ENCODE measurements around the gene BCL2L14.

Gene BCL2L14, protein sequence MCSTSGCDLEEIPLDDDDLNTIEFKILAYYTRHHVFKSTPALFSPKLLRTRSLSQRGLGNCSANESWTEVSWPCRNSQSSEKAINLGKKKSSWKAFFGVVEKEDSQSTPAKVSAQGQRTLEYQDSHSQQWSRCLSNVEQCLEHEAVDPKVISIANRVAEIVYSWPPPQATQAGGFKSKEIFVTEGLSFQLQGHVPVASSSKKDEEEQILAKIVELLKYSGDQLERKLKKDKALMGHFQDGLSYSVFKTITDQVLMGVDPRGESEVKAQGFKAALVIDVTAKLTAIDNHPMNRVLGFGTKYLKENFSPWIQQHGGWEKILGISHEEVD

DNA sequence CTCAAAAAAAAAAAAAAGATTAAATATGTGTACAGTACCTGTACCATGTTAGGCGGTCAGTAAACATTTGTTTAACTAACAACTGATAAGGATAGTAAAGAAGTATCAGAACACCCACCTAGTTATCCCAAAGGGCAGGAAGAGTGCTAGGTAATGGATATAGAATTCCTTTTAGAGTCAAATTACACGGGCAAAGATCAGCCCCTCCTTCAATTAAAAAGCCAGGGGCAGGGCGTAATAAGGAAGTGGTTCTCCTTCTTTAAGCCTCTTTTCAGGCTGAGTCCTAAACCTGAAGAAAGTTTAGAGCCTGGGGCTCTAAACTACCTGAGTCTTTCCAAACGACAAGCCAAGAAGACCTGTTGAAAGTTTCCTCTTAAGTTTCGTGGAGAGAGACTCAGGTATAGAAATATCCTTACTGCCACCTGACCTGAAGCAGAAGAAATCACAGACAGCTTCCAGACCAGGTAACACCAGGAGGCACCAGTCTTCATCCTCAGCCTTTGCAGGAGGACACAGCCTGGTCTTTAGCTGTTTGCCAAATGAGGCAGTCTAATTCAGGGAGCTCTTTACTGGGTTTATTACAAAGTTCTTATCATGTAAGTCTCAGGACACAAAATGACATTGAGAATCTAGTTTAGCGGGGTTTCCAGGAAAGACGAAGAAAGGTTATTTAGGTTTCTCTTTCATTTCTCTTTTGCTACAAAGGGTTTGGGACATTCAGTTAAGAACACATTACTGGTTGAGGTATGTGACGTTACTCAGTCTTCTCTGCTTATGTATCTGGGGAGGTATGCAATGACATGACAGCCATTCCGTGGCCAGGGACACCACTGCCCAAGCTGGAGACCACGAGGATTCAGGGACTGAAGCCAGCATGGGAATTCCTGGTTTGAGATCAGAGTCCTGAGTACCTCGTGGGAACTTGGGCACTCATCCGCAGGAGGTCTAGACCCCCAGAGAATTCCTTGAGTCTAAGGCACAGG, at the start of gene BCL2L14:
BCL2L14 (plus strand) TSS at position 266 of the 983 bp plus-strand sequence. CDS start 8,367 bp downstream, outside the sequence.
- intact Hi-C loops (cut with micrococcal nuclease): no loop called here
- H3K9me3 Mint-ChIP-seq: no peaks in the 10 kb centered on the region
- H3K4me1 Mint-ChIP-seq (ENCODE audit: low read depth): peaks cover 20% of the 10 kb centered on the region
- H3K36me3 Mint-ChIP-seq (ENCODE audit: low read depth): no peaks in the 10 kb centered on the region
- H3K4me3 Mint-ChIP-seq: no peak within 1 kb of the TSS
- peaks cover 19% of the 10 kb centered on the region for H3K27me3 Mint-ChIP-seq
- H3K27ac Mint-ChIP-seq: no peak within 1 kb of the TSS

DNA sequence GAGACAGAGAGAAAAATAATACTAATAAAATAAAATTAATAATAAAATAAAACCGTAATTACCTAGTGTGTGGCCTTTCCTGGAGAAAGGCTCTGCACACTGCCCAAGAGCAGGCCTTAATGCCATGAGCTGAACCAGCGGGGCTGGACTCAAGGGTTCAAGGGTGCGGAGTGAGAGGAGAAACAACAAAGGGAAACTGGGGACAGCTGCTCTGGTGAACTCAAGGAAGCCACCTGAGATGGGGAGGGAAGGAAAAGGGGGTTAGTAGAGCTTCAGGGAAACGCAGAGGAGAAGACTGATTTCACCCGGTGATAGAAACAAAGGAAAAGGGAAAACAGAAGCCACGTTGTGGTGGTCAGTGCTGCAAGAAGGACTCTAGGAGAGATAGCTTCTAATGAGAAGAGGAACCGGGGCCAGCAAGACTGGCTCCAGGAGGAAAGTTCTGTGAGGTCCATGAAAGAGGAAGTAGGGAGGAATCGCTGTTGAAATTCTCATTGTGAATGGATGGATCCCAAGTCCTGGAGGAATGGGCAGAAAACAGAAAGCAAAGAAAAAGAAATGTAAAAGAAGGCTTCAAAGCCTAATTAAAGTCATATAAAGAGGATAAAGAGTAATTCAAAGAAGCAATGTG, 48.3 kb upstream of the BCL2L14 start:
- Mint-ChIP-seq H3K4me3 (peak overlapping the region; percentile 35), H3K36me3 (ENCODE audit: low read depth) (no peaks in the 10 kb centered on the region), H3K27me3 (peaks cover 9% of the 10 kb centered on the region), H3K4me1 (ENCODE audit: low read depth) (peaks cover 64% of the 10 kb centered on the region), H3K27ac (peak overlapping the region; percentile 35), H3K9me3 (no peaks in the 10 kb centered on the region)
- intact Hi-C loops (cut with micrococcal nuclease): no loop called here

DNA sequence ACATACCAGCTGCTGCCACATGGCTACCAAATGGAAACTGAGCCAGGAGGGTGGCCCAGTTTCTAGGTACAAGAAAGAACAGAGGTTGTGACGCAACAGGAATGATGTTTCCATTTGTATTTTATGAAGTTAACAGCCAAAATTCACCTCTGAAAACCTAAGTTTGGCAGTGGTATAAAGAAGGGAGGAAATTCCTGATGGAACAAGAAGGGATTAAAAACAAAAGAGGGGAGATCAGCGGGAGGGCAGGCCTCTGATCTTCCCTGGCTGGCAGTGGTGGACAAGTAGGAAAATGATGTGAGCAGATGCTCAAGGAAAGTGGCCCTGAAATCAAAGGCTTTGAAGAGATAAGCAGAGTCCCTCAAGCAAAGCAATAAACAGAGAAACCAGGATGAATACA, 47.3 kb upstream of the BCL2L14 start:
- intact Hi-C loops (cut with micrococcal nuclease): no loop called here
- H3K27ac Mint-ChIP-seq: no peak overlapping the region
- peaks cover 66% of the 10 kb centered on the region for H3K4me1 Mint-ChIP-seq (ENCODE audit: low read depth)
- H3K9me3 Mint-ChIP-seq: no peaks in the 10 kb centered on the region
- no peaks in the 10 kb centered on the region for H3K36me3 Mint-ChIP-seq (ENCODE audit: low read depth)
- peaks cover 7% of the 10 kb centered on the region for H3K27me3 Mint-ChIP-seq
- no peak overlapping the region for H3K4me3 Mint-ChIP-seq

DNA sequence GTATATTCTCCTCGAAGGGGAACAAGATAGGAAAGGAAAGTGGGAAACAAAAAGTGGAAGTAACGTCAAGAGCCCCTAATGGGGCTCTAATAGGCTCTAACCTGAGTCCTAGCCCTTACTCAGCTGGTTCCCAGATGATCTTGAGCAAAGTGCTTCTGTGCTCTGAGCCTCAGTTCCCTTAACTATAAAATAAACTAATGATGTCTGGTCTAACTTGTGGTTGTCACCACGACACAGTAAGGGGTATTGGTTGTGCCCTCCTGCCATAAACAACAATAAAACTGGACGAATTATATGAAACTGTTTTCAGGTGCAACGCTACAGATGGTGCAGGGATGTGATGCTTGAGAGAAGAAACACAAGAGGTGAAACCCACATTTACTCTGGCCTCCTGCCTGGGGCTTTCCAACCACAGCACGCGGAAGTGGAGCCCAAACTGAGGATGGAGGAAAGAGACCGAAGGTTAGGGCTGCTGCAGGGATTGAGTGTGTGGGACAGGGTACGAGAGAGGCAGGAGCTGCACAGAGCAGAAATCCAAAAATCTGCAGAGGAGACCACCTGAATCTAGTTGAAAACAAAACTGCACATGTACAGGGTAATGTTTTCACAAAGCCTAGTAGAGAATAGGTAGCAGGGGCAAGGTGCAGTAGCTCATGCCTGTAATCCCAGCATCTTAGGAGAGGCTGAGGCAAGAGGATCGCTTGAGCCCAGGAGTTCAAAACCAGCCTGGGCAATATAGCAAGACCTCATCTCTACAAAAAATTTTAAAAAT, 45.6 kb upstream of the BCL2L14 start:
- H3K27ac Mint-ChIP-seq: peak overlapping the region; percentile 56
- intact Hi-C loops (cut with micrococcal nuclease): no loop called here
- H3K36me3 Mint-ChIP-seq (ENCODE audit: low read depth): no peaks in the 10 kb centered on the region
- peaks cover 80% of the 10 kb centered on the region for H3K4me1 Mint-ChIP-seq (ENCODE audit: low read depth)
- no peaks in the 10 kb centered on the region for H3K9me3 Mint-ChIP-seq
- no peak overlapping the region for H3K4me3 Mint-ChIP-seq
- H3K27me3 Mint-ChIP-seq: peaks cover 7% of the 10 kb centered on the region

DNA sequence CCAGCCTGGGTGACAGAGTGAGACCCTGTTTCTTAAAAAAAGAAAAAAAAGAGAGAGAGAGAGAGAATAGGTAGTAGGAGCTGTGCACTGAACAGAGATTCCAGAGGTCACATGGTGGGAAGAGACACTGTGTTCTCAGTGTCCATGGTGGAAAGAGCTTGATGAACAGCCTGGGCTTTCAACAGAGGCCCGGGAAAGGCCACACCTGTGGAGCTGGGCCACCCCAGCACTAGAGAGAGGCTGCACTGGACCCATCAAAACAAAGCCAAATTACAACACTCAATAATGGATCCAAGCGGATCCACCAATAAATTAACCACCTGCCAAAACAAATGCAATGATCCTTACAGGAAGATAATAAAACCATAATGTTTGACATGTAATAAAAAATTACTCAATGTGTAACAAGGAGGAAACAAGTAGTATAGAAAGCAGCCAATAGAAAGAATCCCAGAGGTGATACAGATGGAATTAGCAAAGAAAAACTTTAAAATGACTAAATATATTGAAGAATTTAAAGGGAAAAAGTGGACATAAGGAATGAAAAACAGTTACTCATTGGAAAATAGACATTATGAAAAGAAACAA, 44.8 kb upstream of the BCL2L14 start:
- Mint-ChIP-seq H3K27me3 (peaks cover 7% of the 10 kb centered on the region), H3K36me3 (ENCODE audit: low read depth) (no peaks in the 10 kb centered on the region), H3K4me1 (ENCODE audit: low read depth) (peaks cover 87% of the 10 kb centered on the region), H3K4me3 (no peak overlapping the region), H3K9me3 (no peaks in the 10 kb centered on the region), H3K27ac (no peak overlapping the region)
- intact Hi-C loops (cut with micrococcal nuclease): no loop called here

DNA sequence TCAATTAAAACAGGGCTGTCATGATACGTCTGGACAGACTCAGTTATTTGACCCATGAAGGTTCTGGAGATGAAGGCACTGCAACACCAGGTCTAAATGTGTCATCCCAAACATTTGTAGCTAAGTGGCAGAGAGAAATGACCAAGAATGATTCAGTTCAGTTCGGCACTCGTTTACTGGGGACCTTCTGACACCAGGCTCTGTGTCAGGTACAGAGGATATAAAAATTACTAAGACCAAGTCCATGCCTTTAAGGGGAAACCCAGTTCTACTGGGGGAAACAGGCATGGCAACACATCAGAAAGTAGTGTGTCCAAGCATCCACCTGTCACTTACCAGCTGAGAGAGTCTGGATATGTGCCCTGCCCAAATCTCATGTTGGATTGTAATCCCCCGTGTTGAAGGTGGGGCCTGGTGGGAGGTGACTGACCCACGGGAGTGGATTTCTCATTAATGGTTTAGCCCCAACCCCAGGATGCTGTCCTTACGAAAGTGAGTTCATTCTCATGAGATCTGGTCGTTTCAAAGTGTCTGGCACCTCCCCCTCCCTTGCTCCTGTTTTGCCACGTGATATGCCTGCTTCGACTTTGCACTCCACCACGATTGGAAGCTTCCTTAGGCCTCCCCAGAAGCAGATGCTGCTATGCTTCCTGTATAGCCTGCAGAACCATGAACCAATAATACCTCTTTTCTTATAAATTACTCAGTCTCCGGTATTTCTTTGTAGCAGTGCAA, 41.9 kb upstream of the BCL2L14 start:
- Mint-ChIP-seq H3K9me3 (no peaks in the 10 kb centered on the region), H3K4me1 (ENCODE audit: low read depth) (peaks cover 87% of the 10 kb centered on the region), H3K36me3 (ENCODE audit: low read depth) (no peaks in the 10 kb centered on the region), H3K4me3 (no peak overlapping the region), H3K27me3 (peaks cover 2% of the 10 kb centered on the region), H3K27ac (peak overlapping the region; percentile 8)
- intact Hi-C loops (cut with micrococcal nuclease): no loop called here

DNA sequence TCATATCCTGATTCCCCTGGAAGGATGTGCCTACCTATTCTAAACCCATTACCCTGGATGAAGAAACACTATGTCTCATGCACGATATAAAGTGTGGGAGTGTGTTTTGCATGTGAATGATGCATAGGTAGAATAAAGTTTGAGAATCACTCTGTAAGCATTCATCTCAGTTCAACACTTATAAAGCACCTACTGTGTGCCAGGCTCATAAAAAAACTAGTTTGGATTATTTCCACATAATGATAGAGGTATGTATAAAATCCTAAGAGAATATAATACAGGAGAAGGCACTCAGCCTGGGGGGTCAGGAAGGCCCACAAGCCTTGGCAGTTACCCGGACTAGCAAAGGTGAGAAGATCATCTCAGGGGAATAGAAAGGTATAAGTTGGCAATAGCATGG, 41.1 kb upstream of the BCL2L14 start:
- peaks cover 85% of the 10 kb centered on the region for H3K4me1 Mint-ChIP-seq (ENCODE audit: low read depth)
- peaks cover 2% of the 10 kb centered on the region for H3K27me3 Mint-ChIP-seq
- no peaks in the 10 kb centered on the region for H3K36me3 Mint-ChIP-seq (ENCODE audit: low read depth)
- intact Hi-C loops (cut with micrococcal nuclease): loop anchor here (5.0 kb wide), 2 partner anchors 197 to 377 kb away; no protein-coding TSS in a partner anchor
- H3K27ac Mint-ChIP-seq: no peak overlapping the region
- H3K4me3 Mint-ChIP-seq: no peak overlapping the region
- no peaks in the 10 kb centered on the region for H3K9me3 Mint-ChIP-seq

DNA sequence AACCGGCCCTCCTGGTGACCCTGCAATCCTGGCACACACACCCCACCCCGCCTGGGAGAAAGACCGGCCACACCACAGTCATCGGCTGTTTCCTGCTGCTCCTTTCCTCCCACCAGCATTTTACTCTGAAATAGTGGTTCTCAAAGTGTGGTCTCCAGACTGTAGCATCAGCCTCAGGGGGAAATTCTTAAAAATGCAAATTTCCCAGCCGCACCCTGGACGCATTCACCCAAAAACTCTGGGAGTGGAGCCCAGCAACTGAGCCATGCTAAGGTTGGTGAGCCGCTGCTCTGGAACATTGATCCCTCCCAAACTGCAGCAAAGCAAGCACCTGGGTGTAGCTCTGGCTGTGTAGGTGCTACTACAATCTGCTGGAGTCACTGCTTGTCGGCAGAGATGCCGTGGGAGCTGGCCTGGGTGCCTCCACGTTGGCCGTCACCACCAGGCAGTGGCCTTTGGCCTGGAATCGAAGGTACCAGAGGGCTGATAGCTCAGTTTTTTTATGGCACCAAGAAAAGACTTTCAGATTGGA, 38.4 kb upstream of the BCL2L14 start:
- intact Hi-C loops (cut with micrococcal nuclease): loop anchor here (5.0 kb wide), 2 partner anchors 200 to 380 kb away; no protein-coding TSS in a partner anchor
- Mint-ChIP-seq H3K27me3 (no peaks in the 10 kb centered on the region), H3K36me3 (ENCODE audit: low read depth) (no peaks in the 10 kb centered on the region), H3K4me1 (ENCODE audit: low read depth) (peaks cover 58% of the 10 kb centered on the region), H3K4me3 (peak overlapping the region; percentile 66), H3K9me3 (no peaks in the 10 kb centered on the region), H3K27ac (peak overlapping the region; percentile 84)

DNA sequence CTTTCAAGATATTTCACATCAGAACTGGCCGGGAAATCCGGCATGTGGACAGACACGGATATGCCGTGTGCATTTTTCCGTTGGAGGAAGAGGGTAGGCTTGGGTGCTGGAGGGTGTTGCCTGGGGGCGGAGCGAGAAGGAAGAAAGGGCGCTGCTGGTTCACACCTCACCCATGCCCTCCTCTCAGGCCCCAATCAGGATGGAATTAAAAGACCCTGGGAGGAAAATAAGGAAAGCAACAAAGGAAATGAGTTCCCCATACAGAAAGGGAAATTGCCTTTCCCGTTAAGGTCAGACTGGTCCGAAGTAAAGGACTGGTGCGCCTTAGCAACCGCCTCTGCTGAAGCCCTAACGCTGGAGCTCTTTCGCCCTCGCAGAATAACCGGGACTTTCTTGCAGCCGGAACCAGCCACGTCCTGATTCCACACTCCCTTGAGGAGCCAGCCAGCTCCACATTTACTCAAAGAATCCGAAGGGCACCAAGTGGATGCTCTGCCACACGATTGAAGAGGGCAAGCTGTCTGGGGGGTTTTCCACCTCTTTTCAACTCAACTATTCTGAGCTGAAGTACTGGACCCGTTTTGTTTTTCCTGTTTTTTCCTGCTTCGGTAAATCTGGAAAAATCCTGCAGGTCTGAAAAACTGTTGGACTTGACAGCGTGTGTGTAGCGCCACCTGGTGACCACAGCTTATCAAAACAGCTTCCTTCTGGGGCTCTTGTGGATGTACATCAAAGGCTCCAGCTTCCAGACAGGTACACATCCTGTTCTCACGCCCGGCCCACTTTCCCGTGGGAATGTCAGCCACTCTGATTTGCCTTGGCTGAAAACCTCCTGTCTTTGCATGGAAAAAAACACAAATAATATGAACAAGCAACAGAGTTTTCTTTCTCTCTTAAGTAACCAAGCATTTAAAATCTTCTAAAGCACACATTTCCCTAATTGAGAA, 37.6 kb upstream of the BCL2L14 start:
- intact Hi-C loops (cut with micrococcal nuclease): loop anchor here (1.0 to 5.0 kb wide), 4 partner anchors 201 to 479 kb away; no protein-coding TSS in a partner anchor
- H3K36me3 Mint-ChIP-seq (ENCODE audit: low read depth): no peaks in the 10 kb centered on the region
- H3K27ac Mint-ChIP-seq: peak overlapping the region; percentile 84

DNA sequence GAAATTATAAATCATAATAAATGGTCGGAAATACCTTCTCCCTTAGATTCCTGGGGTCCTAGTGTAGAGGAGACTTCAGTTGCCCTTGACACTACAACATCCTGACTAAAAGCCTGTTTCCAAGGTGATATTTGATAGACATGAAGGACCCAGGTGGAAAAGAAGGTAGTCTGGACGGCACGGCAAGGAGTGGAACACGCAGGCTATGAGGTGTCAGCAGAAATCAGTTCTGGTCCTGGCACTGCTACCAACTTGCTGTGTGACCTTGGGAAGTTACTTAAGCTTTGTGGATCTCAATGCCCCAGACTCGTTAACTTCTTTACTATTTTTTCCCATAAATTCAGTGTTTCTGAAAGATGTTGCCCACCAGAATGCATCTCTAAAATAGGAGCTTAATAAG, 36.9 kb upstream of the BCL2L14 start:
- H3K27me3 Mint-ChIP-seq: no peaks in the 10 kb centered on the region
- no peak overlapping the region for H3K4me3 Mint-ChIP-seq
- intact Hi-C loops (cut with micrococcal nuclease): loop anchor here (1.0 to 5.0 kb wide), 4 partner anchors 202 to 480 kb away; no protein-coding TSS in a partner anchor
- H3K27ac Mint-ChIP-seq: peak overlapping the region; percentile 84
- H3K9me3 Mint-ChIP-seq: no peaks in the 10 kb centered on the region
- no peaks in the 10 kb centered on the region for H3K36me3 Mint-ChIP-seq (ENCODE audit: low read depth)
- peaks cover 50% of the 10 kb centered on the region for H3K4me1 Mint-ChIP-seq (ENCODE audit: low read depth)

More for the DNA sequence above, 37.6 kb upstream of the BCL2L14 start:
- Mint-ChIP-seq H3K9me3 (no peaks in the 10 kb centered on the region), H3K4me1 (ENCODE audit: low read depth) (peaks cover 52% of the 10 kb centered on the region), H3K27me3 (no peaks in the 10 kb centered on the region), H3K4me3 (peak overlapping the region; percentile 66)

DNA sequence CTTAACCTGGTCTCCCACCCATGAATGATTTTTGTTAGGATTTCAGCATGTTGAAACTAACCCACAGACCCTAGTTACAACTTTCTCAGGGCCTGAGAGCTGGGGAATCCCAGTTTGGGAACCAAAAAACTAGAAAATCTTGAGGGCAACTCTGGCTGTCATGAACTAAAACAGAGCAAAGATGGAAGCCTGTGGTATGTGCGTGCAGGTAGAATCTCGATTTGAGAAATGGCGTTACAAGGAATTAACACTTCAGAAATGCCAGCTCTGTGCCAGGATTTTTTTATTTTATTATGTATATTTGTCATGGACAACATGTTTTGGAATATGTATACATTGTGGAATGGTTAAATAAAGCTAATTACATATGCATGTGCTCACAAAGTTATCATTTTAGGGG, 36.4 kb upstream of the BCL2L14 start:
- Mint-ChIP-seq H3K9me3 (no peaks in the 10 kb centered on the region), H3K27ac (peak overlapping the region; percentile 84), H3K27me3 (no peaks in the 10 kb centered on the region), H3K4me3 (no peak overlapping the region), H3K36me3 (ENCODE audit: low read depth) (no peaks in the 10 kb centered on the region), H3K4me1 (ENCODE audit: low read depth) (peaks cover 45% of the 10 kb centered on the region)
- intact Hi-C loops (cut with micrococcal nuclease): loop anchor here (5.0 kb wide), 2 partner anchors 202 to 382 kb away; no protein-coding TSS in a partner anchor

Data from dendritic cell treated with granulocyte-macrophage colony-stimulating factor and Interleukin-4, amounts not matched to agents 40 ng/mL and 50 ng/mL, for 4 days (primary cell).